ENCODE results near the gene MOB2. TPM values are rescaled to one million over a fixed set of nuclear protein-coding genes. Genes with fewer than 3 reads are reported as not detected.

MOB2 gene
- total RNA-seq, 5 donors from 2014 or later (not counting 1 experiment from before 2014, with no cell fraction given) = 49.6 to 79.2 (median 72.6) TPM

GRCh38 chr11:1480555-1481482, 5.8 kb downstream of the MOB2 start:
- Mint-ChIP-seq H3K9me3 (no peaks in the 10 kb centered on the region), H3K4me3 (no peak overlapping the region), H3K27me3 (no peaks in the 10 kb centered on the region), H3K36me3 (peaks cover 26% of the 10 kb centered on the region), H3K27ac (no peak overlapping the region), H3K4me1 (peaks cover 14 to 17% (median 15%) of the 10 kb centered on the region in 3 donors)
- H3K27ac ChIP-seq (ENCODE audit: low read length) = no peak overlapping the region
- H3K27me3 ChIP-seq (replicated peaks in 1 of 2; ENCODE audit: control insufficient read depth in 2 of 2, extremely low read depth in 1 of 2, insufficient read depth in 2 of 2, low read length in 1 of 2) = no peaks in the 10 kb centered on the region
- POLR2A ChIA-PET = interaction anchor here in 1 of 2 donors (0.7 kb wide), 1 partner anchor 280 kb away, joined by 3 read pairs; no protein-coding TSS in a partner anchor
- peaks cover 26 to 53% of the 10 kb centered on the region in 2 donors for H3K36me3 ChIP-seq (ENCODE audit: control insufficient read depth in 2 of 2, extremely low read depth in 1 of 2, insufficient read depth in 1 of 2, low read length in 1 of 2)
- CTCF ChIA-PET = no interaction called here
- DNase-seq = no peak
- WGBS (ENCODE audit: insufficient coverage) = 93% methylated on average over 29 of the region's 36 CpGs
- no peak for ATAC-seq (replicated peaks in 1 of 4)
- no peak overlapping the region for H3K4me3 ChIP-seq (ENCODE audit: control insufficient read depth in 1 of 2, extremely low read depth in 1 of 2, low read length in 1 of 2)
- no peaks in the 10 kb centered on the region for H3K9me3 ChIP-seq
- H3K4me1 ChIP-seq (ENCODE audit: control insufficient read depth in 1 of 2, extremely low read depth in 1 of 2, insufficient read depth in 2 of 2, low read length in 2 of 2) = peaks cover 0 to 13% of the 10 kb centered on the region in 2 experiments

- WGBS (ENCODE audit: insufficient coverage) = 86% methylated on average over 13 of the region's 13 CpGs
Observed at GRCh38 chr11:1480191-1480554, 6.4 kb downstream of the MOB2 start.

GRCh38 chr11:1479678-1480118, 6.9 kb downstream of the MOB2 start:
- Histone ChIP-seq H3K27ac (ENCODE audit: low read length) (no peak overlapping the region), H3K27me3 (replicated peaks in 1 of 2; ENCODE audit: control insufficient read depth in 2 of 2, extremely low read depth in 1 of 2, insufficient read depth in 2 of 2, low read length in 1 of 2) (no peaks in the 10 kb centered on the region), H3K4me3 (ENCODE audit: control insufficient read depth in 1 of 2, extremely low read depth in 1 of 2, low read length in 1 of 2) (no peak overlapping the region), H3K4me1 (ENCODE audit: control insufficient read depth in 1 of 2, extremely low read depth in 1 of 2, insufficient read depth in 2 of 2, low read length in 2 of 2) (peaks cover 0 to 2% of the 10 kb centered on the region in 2 experiments), H3K36me3 (ENCODE audit: control insufficient read depth in 2 of 2, extremely low read depth in 1 of 2, insufficient read depth in 1 of 2, low read length in 1 of 2) (peaks cover 25 to 62% of the 10 kb centered on the region in 2 donors), H3K9me3 (no peaks in the 10 kb centered on the region)
- H3K27me3 Mint-ChIP-seq = no peaks in the 10 kb centered on the region
- H3K9me3 Mint-ChIP-seq = no peaks in the 10 kb centered on the region
- CTCF ChIA-PET = no interaction called here
- POLR2A ChIA-PET = no interaction called here
- DNase-seq (no peak), ATAC-seq (replicated peaks in 1 of 4) (no peak)
- H3K4me1 Mint-ChIP-seq = peaks cover 5 to 8% (median 7%) of the 10 kb centered on the region in 3 donors
- peaks cover 36% of the 10 kb centered on the region for H3K36me3 Mint-ChIP-seq
- 96% methylated on average over 12 of the region's 12 CpGs for WGBS (ENCODE audit: insufficient coverage)
- H3K4me3 Mint-ChIP-seq = no peak overlapping the region
- H3K27ac Mint-ChIP-seq = no peak overlapping the region

More at GRCh38 chr11:1480191-1480554, 6.4 kb downstream of the MOB2 start:
- Histone ChIP-seq H3K27me3 (replicated peaks in 1 of 2; ENCODE audit: control insufficient read depth in 2 of 2, extremely low read depth in 1 of 2, insufficient read depth in 2 of 2, low read length in 1 of 2) (no peaks in the 10 kb centered on the region), H3K36me3 (ENCODE audit: control insufficient read depth in 2 of 2, extremely low read depth in 1 of 2, insufficient read depth in 1 of 2, low read length in 1 of 2) (peaks cover 25 to 57% of the 10 kb centered on the region in 2 donors), H3K4me3 (ENCODE audit: control insufficient read depth in 1 of 2, extremely low read depth in 1 of 2, low read length in 1 of 2) (no peak overlapping the region), H3K27ac (ENCODE audit: low read length) (no peak overlapping the region), H3K9me3 (no peaks in the 10 kb centered on the region), H3K4me1 (ENCODE audit: control insufficient read depth in 1 of 2, extremely low read depth in 1 of 2, insufficient read depth in 2 of 2, low read length in 2 of 2) (peaks cover 0 to 6% of the 10 kb centered on the region in 2 experiments)
- DNase-seq = no peak
- ChIA-PET POLR2A (no interaction called here), CTCF (no interaction called here)
- ATAC-seq (replicated peaks in 1 of 4) = no peak
- H3K4me1 Mint-ChIP-seq = peaks cover 9 to 12% (median 12%) of the 10 kb centered on the region in 3 donors
- no peaks in the 10 kb centered on the region for H3K27me3 Mint-ChIP-seq
- H3K27ac Mint-ChIP-seq = no peak overlapping the region
- no peak overlapping the region for H3K4me3 Mint-ChIP-seq
- no peaks in the 10 kb centered on the region for H3K9me3 Mint-ChIP-seq
- peaks cover 31% of the 10 kb centered on the region for H3K36me3 Mint-ChIP-seq

- H3K4me3 ChIP-seq (ENCODE audit: control insufficient read depth in 1 of 2, extremely low read depth in 1 of 2, low read length in 1 of 2) = no peak overlapping the region
- no peaks in the 10 kb centered on the region for H3K9me3 ChIP-seq
- Mint-ChIP-seq H3K27ac (no peak overlapping the region), H3K4me1 (peaks cover 5 to 8% (median 5%) of the 10 kb centered on the region in 3 donors), H3K36me3 (peaks cover 40% of the 10 kb centered on the region), H3K27me3 (no peaks in the 10 kb centered on the region), H3K9me3 (no peaks in the 10 kb centered on the region), H3K4me3 (no peak overlapping the region)
- POLR2A ChIA-PET = no interaction called here
- H3K27me3 ChIP-seq (replicated peaks in 1 of 2; ENCODE audit: control insufficient read depth in 2 of 2, extremely low read depth in 1 of 2, insufficient read depth in 2 of 2, low read length in 1 of 2) = no peaks in the 10 kb centered on the region
- peaks cover 29 to 66% of the 10 kb centered on the region in 2 donors for H3K36me3 ChIP-seq (ENCODE audit: control insufficient read depth in 2 of 2, extremely low read depth in 1 of 2, insufficient read depth in 1 of 2, low read length in 1 of 2)
- H3K27ac ChIP-seq (ENCODE audit: low read length) = no peak overlapping the region
- ATAC-seq (replicated peaks in 1 of 4) (no peak), DNase-seq (no peak)
- H3K4me1 ChIP-seq (ENCODE audit: control insufficient read depth in 1 of 2, extremely low read depth in 1 of 2, insufficient read depth in 2 of 2, low read length in 2 of 2) = peaks cover 0 to 2% of the 10 kb centered on the region in 2 experiments
- 98% methylated on average over 9 of the region's 9 CpGs for whole genome bisulfite sequencing (ENCODE audit: insufficient coverage)
- CTCF ChIA-PET = no interaction called here
Observed at GRCh38 chr11:1479006-1479677, 7.4 kb downstream of the MOB2 start.

- no peak overlapping the region for H3K4me3 Mint-ChIP-seq
- no peaks in the 10 kb centered on the region for H3K9me3 Mint-ChIP-seq
- peaks cover 29 to 72% of the 10 kb centered on the region in 2 donors for H3K36me3 ChIP-seq (ENCODE audit: control insufficient read depth in 2 of 2, extremely low read depth in 1 of 2, insufficient read depth in 1 of 2, low read length in 1 of 2)
- peaks cover 46% of the 10 kb centered on the region for H3K36me3 Mint-ChIP-seq
- ATAC-seq (replicated peaks in 1 of 4) (no peak), DNase-seq (no peak)
- CTCF ChIA-PET = no interaction called here
- no peak overlapping the region for H3K4me3 ChIP-seq (ENCODE audit: control insufficient read depth in 1 of 2, extremely low read depth in 1 of 2, low read length in 1 of 2)
- POLR2A ChIA-PET = no interaction called here
- H3K4me1 ChIP-seq (ENCODE audit: control insufficient read depth in 1 of 2, extremely low read depth in 1 of 2, insufficient read depth in 2 of 2, low read length in 2 of 2) = peaks cover 0 to 2% of the 10 kb centered on the region in 2 experiments
- H3K4me1 Mint-ChIP-seq = peaks cover under 1 to 8% (median 2%) of the 10 kb centered on the region in 3 donors
- H3K27ac Mint-ChIP-seq = no peak overlapping the region
- 100% methylated on average over 1 of the region's 9 CpGs for WGBS (ENCODE audit: insufficient coverage)
- H3K27ac ChIP-seq (ENCODE audit: low read length) = no peak overlapping the region
- H3K27me3 ChIP-seq (replicated peaks in 1 of 2; ENCODE audit: control insufficient read depth in 2 of 2, extremely low read depth in 1 of 2, insufficient read depth in 2 of 2, low read length in 1 of 2) = no peaks in the 10 kb centered on the region
- no peaks in the 10 kb centered on the region for H3K9me3 ChIP-seq
- no peaks in the 10 kb centered on the region for H3K27me3 Mint-ChIP-seq
Observed at GRCh38 chr11:1478544-1478943, 8.0 kb downstream of the MOB2 start.

GRCh38 chr11:1478011-1478410, 8.6 kb downstream of the MOB2 start:
- no peak overlapping the region for H3K27ac ChIP-seq (ENCODE audit: low read length)
- ATAC-seq (replicated peaks in 1 of 4) = no peak
- POLR2A ChIA-PET = no interaction called here
- H3K9me3 Mint-ChIP-seq = no peaks in the 10 kb centered on the region
- DNase-seq = no peak
- peaks cover 0 to 8% (median 0%) of the 10 kb centered on the region in 3 donors for H3K4me1 Mint-ChIP-seq
- CTCF ChIA-PET = no interaction called here
- WGBS (ENCODE audit: insufficient coverage) = 98% methylated on average over 5 of the region's 13 CpGs
- H3K36me3 ChIP-seq (ENCODE audit: control insufficient read depth in 2 of 2, extremely low read depth in 1 of 2, insufficient read depth in 1 of 2, low read length in 1 of 2) = peaks cover 32 to 77% of the 10 kb centered on the region in 2 donors
- peaks cover 0 to 2% of the 10 kb centered on the region in 2 experiments for H3K4me1 ChIP-seq (ENCODE audit: control insufficient read depth in 1 of 2, extremely low read depth in 1 of 2, insufficient read depth in 2 of 2, low read length in 2 of 2)
- no peak overlapping the region for H3K4me3 Mint-ChIP-seq
- peaks cover 49% of the 10 kb centered on the region for H3K36me3 Mint-ChIP-seq
- no peaks in the 10 kb centered on the region for H3K9me3 ChIP-seq
- no peaks in the 10 kb centered on the region for H3K27me3 Mint-ChIP-seq
- no peak overlapping the region for H3K4me3 ChIP-seq (ENCODE audit: control insufficient read depth in 1 of 2, extremely low read depth in 1 of 2, low read length in 1 of 2)
- no peaks in the 10 kb centered on the region for H3K27me3 ChIP-seq (replicated peaks in 1 of 2; ENCODE audit: control insufficient read depth in 2 of 2, extremely low read depth in 1 of 2, insufficient read depth in 2 of 2, low read length in 1 of 2)
- H3K27ac Mint-ChIP-seq = no peak overlapping the region

Measured in T-cell (primary cell).